HepG2 (cell line): Measurements from ENCODE around the gene CFAP61. TPM values are rescaled to one million over a fixed set of nuclear protein-coding genes. Genes with fewer than 3 reads are reported as not detected.

Experiments used
- ATAC-seq: fragments of 200-7000 bp; cut with Tn5 transposase; 3 replicates; pipeline ENCODE4 v1.9.1; 2020; ENCODE audit warnings: mild to moderate bottlenecking, moderate library complexity
- BruUV-seq: library from RNA; stranded (reverse); fragments of 400-500 nt; replicated peaks from 2 replicates; lab custom pipeline; 2021; lab: Mats Ljungman, UMichigan
- CTCF ChIA-PET: fragments of 300-600 bp; formaldehyde crosslinking; extraction: SDS; loops from one replicate; lab custom pipeline; 2021; ENCODE audit warnings: low total read pairs, inconsistent platforms, low intra/inter-chr PET ratio; lab: Yijun Ruan, JAX
- POLR2A ChIA-PET: fragments of 350-600 bp; sonication (Branson Sonifier 250); formaldehyde crosslinking; loops from one replicate; lab custom pipeline; 2020; ENCODE audit warnings: antibody characterized with exemption, inconsistent platforms; lab: Yijun Ruan, JAX
- DNase-seq: peaks from one replicate; pipeline ENCODE4 v3.0.0-alpha.2; 2015; ENCODE audit warnings: low spot score
- FAIRE-seq: peaks from 3 replicates; lab custom pipeline; 2011; peaks lifted over from hg19 to GRCh38; lab: Jason Lieb, UNC
- H2AFZ ChIP-seq: one replicate; pipeline ENCODE4 v1.6.1; 2011; ENCODE audit warnings: low read length, inconsistent platforms
- H3K27ac ChIP-seq: fragments of 300-600 bp; 3 replicates; pipeline ENCODE4 v1.8.0; 2011; ENCODE audit warnings: mixed run types, mild to moderate bottlenecking, mixed read lengths, low read length, inconsistent platforms; ENCODE audit not compliant: insufficient read depth; ENCODE audit errors: extremely low read length
- H3K27me3 ChIP-seq, 2 experiments: fragments of 200-600 bp in 1 of 2; 2 replicates in 1 of 2; 3 replicates in 1 of 2; pipeline versions ENCODE4 v1.6.0 to v1.8.0; 2011; ENCODE audit warnings: low read length in 2 of 2, mild to moderate bottlenecking in 2 of 2, moderate library complexity in 2 of 2, inconsistent platforms in 1 of 2; ENCODE audit not compliant: insufficient read depth in 2 of 2, control insufficient read depth in 1 of 2
- H3K36me3 ChIP-seq, 2 experiments: fragments of 200-600 bp in 1 of 2; replicated peaks in 1 of 2; 2 replicates in 1 of 2; 3 replicates in 1 of 2; pipeline versions ENCODE4 v1.5.1 to v1.8.0; 2011; ENCODE audit warnings: low read length in 2 of 2, inconsistent platforms in 1 of 2; ENCODE audit not compliant: insufficient read depth in 2 of 2, control insufficient read depth in 1 of 2
- H3K4me1 ChIP-seq: 2 replicates; pipeline ENCODE4 v1.5.1; 2012; ENCODE audit warnings: low read length, inconsistent platforms; ENCODE audit not compliant: insufficient read depth
- H3K4me2 ChIP-seq: 2 replicates; pipeline ENCODE4 v1.6.0; 2011; ENCODE audit warnings: low read depth, low read length, inconsistent platforms
- H3K4me3 ChIP-seq, 3 experiments: fragments of 200-600 bp in 1 of 3; sonication (generic), shearing (Covaris generic) in 1 of 3; replicated peaks in 1 of 3; 2 replicates each; pipeline ENCODE4 v1.5.1; 2011 to 2016; ENCODE audit warnings: low read length in 3 of 3, inconsistent platforms in 2 of 3, low read depth in 2 of 3, mild to moderate bottlenecking in 2 of 3, control low read depth in 1 of 3, mixed read lengths in 1 of 3; ENCODE audit not compliant: insufficient read depth in 1 of 3
- H3K79me2 ChIP-seq: one replicate; pipeline ENCODE4 v1.6.1; 2011; ENCODE audit warnings: low read length, inconsistent platforms; ENCODE audit not compliant: insufficient read depth
- H3K9ac ChIP-seq: 2 replicates; pipeline ENCODE4 v1.6.0; 2011; ENCODE audit warnings: mild to moderate bottlenecking, low read depth, low read length, inconsistent platforms; ENCODE audit not compliant: insufficient read depth
- H3K9me3 ChIP-seq: 2 replicates; pipeline ENCODE4 v1.5.1; 2012; ENCODE audit warnings: mild to moderate bottlenecking, low read length
- H4K20me1 ChIP-seq: 2 replicates; pipeline ENCODE4 v1.6.0; 2011; ENCODE audit warnings: inconsistent platforms, mild to moderate bottlenecking, low read length, moderate library complexity; ENCODE audit not compliant: insufficient read depth
- ATRX ChIP-seq: sonication (generic); formaldehyde crosslinking; IDR thresholded peaks from 2 replicates; pipeline ENCODE4 v1.4.0; 2020; ENCODE audit warnings: missing genetic modification reagents, borderline replicate concordance
- CTCF ChIP-seq: sonication (generic); formaldehyde crosslinking; IDR thresholded peaks from 2 replicates; pipeline ENCODE4 v1.5.0; 2020; ENCODE audit warnings: mild to moderate bottlenecking, missing genetic modification reagents, moderate library complexity
- KMT2A ChIP-seq: sonication (generic); formaldehyde crosslinking; IDR thresholded peaks from 2 replicates; pipeline ENCODE4 v1.4.0; 2020; ENCODE audit warnings: missing genetic modification reagents
- MAFK ChIP-seq, 2 experiments: IDR thresholded peaks in 1 of 2; conservative IDR thresholded peaks in 1 of 2; 2 replicates each; pipeline ENCODE4 v1.6.1; 2011; ENCODE audit warnings: improper control_type of control experiment in 2 of 2, low read length in 2 of 2
- in situ Hi-C: cut with HindIII; loops from 2 replicates; pipeline ENCODE4 v1.10.0; 2017; ENCODE audit warnings: low pct_unique_long_range_greater_than_20kb; ENCODE audit not compliant: extremely low pct_ligation_motif_present
- intact Hi-C: fragments of 100-400 bp; cut with micrococcal nuclease; formaldehyde crosslinking; loops from one replicate; pipeline ENCODE4 v1.10.0; 2022; ENCODE audit not compliant: unreplicated experiment
- polyA plus RNA-seq, 8 experiments: library from polyadenylated mRNA; depleted of rRNA in 3 of 8; stranded (reverse) in 7 of 8; unstranded in 1 of 8; fragments of >200 nt; fragmentation: Illumina TruSeq in 4 of 8; extraction: Trizol in 4 of 8; gene quantifications; 2 replicates each; pipeline versions ENCODE4 v1.2.1 to v1.2.3, GENCODE V29; 2011 to 2016; ENCODE audit warnings: low read depth in 4 of 8, missing spikeins in 1 of 8, mixed read lengths in 1 of 8; ENCODE audit not compliant: insufficient read depth in 1 of 8
- total RNA-seq, 5 experiments: library from RNA; depleted of rRNA; stranded (reverse); fragments of >200 nt; fragmentation: Illumina TruSeq; extraction: Trizol; gene quantifications; 2 replicates each; pipeline ENCODE4 v1.2.3, GENCODE V29; 2016; ENCODE audit warnings: low read depth in 1 of 5
- TF ChIP-seq, protein P1 (sequence below): sonication (generic); formaldehyde crosslinking; IDR thresholded peaks from 2 replicates; pipeline ENCODE4 v1.4.0; 2020; ENCODE audit warnings: missing genetic modification reagents, borderline replicate concordance

Gene CFAP61
- total and polyA plus RNA-seq, 2 of the 13 experiments (the other 11 are each of a cell fraction or from before 2014, with no cell fraction given): 0.27 TPM; not detected in 1

- no peak overlapping the region for H2AFZ ChIP-seq
- ChIA-PET POLR2A (no interaction called here), CTCF (no interaction called here)
- intact Hi-C loops: no loop called here
- ATAC-seq (no peak), FAIRE-seq (no peak), DNase-seq (no peak)
- no peak overlapping the region for H3K4me3 ChIP-seq
- no peaks in the 10 kb centered on the region for H3K36me3 ChIP-seq
- no peaks in the 10 kb centered on the region for H3K9me3 ChIP-seq
- BruUV-seq: no TSS peak
- peaks cover 0 to 9% of the 10 kb centered on the region in 2 experiments; a peak in 2 of 5 replicates for H3K27me3 ChIP-seq
- H3K79me2 ChIP-seq: no peaks in the 10 kb centered on the region
- no peak overlapping the region for H3K4me2 ChIP-seq
- TF ChIP-seq KMT2A: no peak
- TF ChIP-seq, protein P1, sequence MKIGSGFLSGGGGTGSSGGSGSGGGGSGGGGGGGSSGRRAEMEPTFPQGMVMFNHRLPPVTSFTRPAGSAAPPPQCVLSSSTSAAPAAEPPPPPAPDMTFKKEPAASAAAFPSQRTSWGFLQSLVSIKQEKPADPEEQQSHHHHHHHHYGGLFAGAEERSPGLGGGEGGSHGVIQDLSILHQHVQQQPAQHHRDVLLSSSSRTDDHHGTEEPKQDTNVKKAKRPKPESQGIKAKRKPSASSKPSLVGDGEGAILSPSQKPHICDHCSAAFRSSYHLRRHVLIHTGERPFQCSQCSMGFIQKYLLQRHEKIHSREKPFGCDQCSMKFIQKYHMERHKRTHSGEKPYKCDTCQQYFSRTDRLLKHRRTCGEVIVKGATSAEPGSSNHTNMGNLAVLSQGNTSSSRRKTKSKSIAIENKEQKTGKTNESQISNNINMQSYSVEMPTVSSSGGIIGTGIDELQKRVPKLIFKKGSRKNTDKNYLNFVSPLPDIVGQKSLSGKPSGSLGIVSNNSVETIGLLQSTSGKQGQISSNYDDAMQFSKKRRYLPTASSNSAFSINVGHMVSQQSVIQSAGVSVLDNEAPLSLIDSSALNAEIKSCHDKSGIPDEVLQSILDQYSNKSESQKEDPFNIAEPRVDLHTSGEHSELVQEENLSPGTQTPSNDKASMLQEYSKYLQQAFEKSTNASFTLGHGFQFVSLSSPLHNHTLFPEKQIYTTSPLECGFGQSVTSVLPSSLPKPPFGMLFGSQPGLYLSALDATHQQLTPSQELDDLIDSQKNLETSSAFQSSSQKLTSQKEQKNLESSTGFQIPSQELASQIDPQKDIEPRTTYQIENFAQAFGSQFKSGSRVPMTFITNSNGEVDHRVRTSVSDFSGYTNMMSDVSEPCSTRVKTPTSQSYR (CRISPR knock-in tag): no peak
- TF ChIP-seq CTCF (CRISPR knock-in tag): no peak
- TF ChIP-seq MAFK (conservative IDR thresholded peaks at IDR 0.05 in 1 of 2, IDR thresholded peaks at IDR 0.05 in 1 of 2; ENCODE audit: low read length in 2 of 2): peak in 1 of 2 experiments; percentile 22; a peak in 1 of 4 replicates
- TF ChIP-seq ATRX (CRISPR knock-in tag): no peak
- H4K20me1 ChIP-seq: no peaks in the 10 kb centered on the region
- no peaks in the 10 kb centered on the region for H3K4me1 ChIP-seq
- no peak overlapping the region for H3K27ac ChIP-seq
- in situ Hi-C loops: no loop called here
- H3K9ac ChIP-seq: no peak overlapping the region
Observed at GRCh38 chr20:20102716-20103258, 50.5 kb downstream of the CFAP61 start.
